MM.1S (cell line): Measurements from ENCODE around the gene JDP2.

Experiments used
- DNase-seq: peaks from one replicate; pipeline ENCODE4 v3.0.0-alpha.2; 2015
- H2AFZ ChIP-seq: fragments of 300-600 bp; sonication (generic); 2 replicates; pipeline ENCODE4 v1.6.0; 2016; ENCODE audit warnings: antibody characterized with exemption, low read length
- H3F3A ChIP-seq: fragments of 300-600 bp; sonication (generic); 2 replicates; pipeline ENCODE4 v1.6.1; 2016; ENCODE audit warnings: mild to moderate bottlenecking, antibody characterized with exemption, low read length, moderate library complexity, mixed read lengths; ENCODE audit not compliant: insufficient read depth
- H3K27ac ChIP-seq: fragments of 300-600 bp; sonication (generic); 2 replicates; pipeline ENCODE4 v1.5.1; 2016; ENCODE audit warnings: mild to moderate bottlenecking, low read length
- H3K27me3 ChIP-seq: fragments of 300-600 bp; sonication (generic); replicated peaks from 2 replicates; pipeline ENCODE4 v1.6.0; 2016; ENCODE audit warnings: low read length; ENCODE audit not compliant: insufficient read depth
- H3K36me3 ChIP-seq: fragments of 300-600 bp; sonication (generic); replicated peaks from 2 replicates; pipeline ENCODE4 v1.6.1; 2016; ENCODE audit warnings: mild to moderate bottlenecking, low read length, mixed read lengths; ENCODE audit not compliant: insufficient read depth
- H3K4me1 ChIP-seq: fragments of 300-600 bp; sonication (generic); 2 replicates; pipeline ENCODE4 v1.6.1; 2016; ENCODE audit warnings: low read length, mixed read lengths
- H3K4me2 ChIP-seq: fragments of 300-600 bp; sonication (generic); 2 replicates; pipeline ENCODE4 v1.6.0; 2016; ENCODE audit warnings: low read depth, low read length
- H3K4me3 ChIP-seq: fragments of 300-600 bp; sonication (generic); 2 replicates; pipeline ENCODE4 v1.5.1; 2016; ENCODE audit warnings: low read length, mixed read lengths
- H3K79me2 ChIP-seq: fragments of 300-600 bp; sonication (generic); 2 replicates; pipeline ENCODE4 v1.6.1; 2016; ENCODE audit warnings: mixed run types, low read length, mixed read lengths
- H3K9ac ChIP-seq: fragments of 300-600 bp; sonication (generic); 2 replicates; pipeline ENCODE4 v1.6.1; 2016; ENCODE audit warnings: low read length, mixed read lengths
- H3K9me2 ChIP-seq: fragments of 300-600 bp; sonication (generic); replicated peaks from 2 replicates; pipeline ENCODE4 v1.6.1; 2016; ENCODE audit warnings: mild to moderate bottlenecking, low read length, mixed read lengths; ENCODE audit not compliant: insufficient read depth
- H3K9me3 ChIP-seq: fragments of 300-600 bp; sonication (generic); replicated peaks from 2 replicates; pipeline ENCODE4 v1.6.1; 2016; ENCODE audit warnings: mild to moderate bottlenecking, low read length, mixed read lengths; ENCODE audit not compliant: insufficient read depth
- H4K20me1 ChIP-seq: fragments of 300-600 bp; sonication (generic); 2 replicates; pipeline ENCODE4 v1.6.1; 2016; ENCODE audit warnings: mild to moderate bottlenecking, low read length, moderate library complexity, mixed read lengths; ENCODE audit not compliant: insufficient read depth
- EZH2 ChIP-seq: fragments of 300-600 bp; sonication (generic); optimal IDR thresholded peaks from 2 replicates; pipeline ENCODE3; 2017; ENCODE audit warnings: low read depth, mild to moderate bottlenecking, antibody characterized with exemption, low read length, mixed read lengths
- EZH2phosphoT487 ChIP-seq: fragments of 300-600 bp; sonication (generic); IDR thresholded peaks from 2 replicates; pipeline ENCODE4 v1.6.1; 2018; ENCODE audit warnings: antibody characterized with exemption, low read length
- TF ChIP-seq, protein P1 (sequence below): fragments of 300-600 bp; sonication (generic); IDR thresholded peaks from 2 replicates; pipeline ENCODE4 v1.5.1; 2016; ENCODE audit warnings: antibody characterized with exemption, low read length, mixed read lengths

Gene JDP2

DNA sequence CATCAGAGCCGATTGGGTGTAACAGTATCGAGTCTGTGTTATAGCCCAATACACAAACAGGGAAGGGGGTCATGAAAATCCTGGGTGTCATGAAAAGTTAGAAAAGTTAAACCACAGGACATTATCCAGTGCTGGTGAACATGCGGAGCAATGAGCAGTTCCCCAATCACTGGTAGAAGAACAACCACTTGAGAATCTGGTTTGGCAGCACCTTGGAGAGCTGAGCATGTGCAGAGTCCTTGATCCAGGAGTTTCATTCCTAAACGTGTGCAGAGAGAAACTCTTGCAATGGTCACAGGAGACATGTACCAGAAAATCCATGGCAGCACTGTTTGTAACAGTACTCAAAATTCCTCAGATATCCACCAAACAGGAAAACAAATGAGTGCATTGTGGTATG, 23.0 kb upstream of the JDP2 start:
- no peak for DNase-seq
- no peaks in the 10 kb centered on the region for H3F3A ChIP-seq

DNA sequence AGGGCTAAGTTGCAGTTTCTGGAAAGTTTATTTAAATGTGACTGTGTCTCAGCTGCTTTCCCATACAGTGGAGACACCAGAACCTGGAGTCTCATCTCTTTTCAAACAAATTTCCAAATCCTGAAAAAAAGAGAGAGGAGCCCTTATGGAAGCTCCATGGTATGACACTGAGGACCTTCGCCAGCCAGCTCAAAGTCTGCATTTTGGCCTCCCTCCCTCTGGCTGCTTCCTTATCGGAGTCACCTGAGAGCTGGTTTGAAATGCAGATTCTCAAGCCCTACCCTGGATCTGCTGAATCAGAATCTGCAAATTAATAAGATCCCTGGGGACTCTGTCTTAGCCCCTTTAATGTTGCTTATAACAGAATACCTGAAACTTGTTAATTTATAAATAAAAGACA, 21.7 kb upstream of the JDP2 start:
- Histone ChIP-seq H3K79me2 (no peaks in the 10 kb centered on the region), H4K20me1 (no peaks in the 10 kb centered on the region), H3K36me3 (no peaks in the 10 kb centered on the region), H3K4me3 (no peak overlapping the region), H3K4me1 (no peaks in the 10 kb centered on the region), H3K9me2 (no peaks in the 10 kb centered on the region), H3K27ac (no peak overlapping the region), H3K9me3 (no peaks in the 10 kb centered on the region), H3K4me2 (no peak overlapping the region), H3F3A (no peaks in the 10 kb centered on the region), H3K9ac (no peak overlapping the region), H2AFZ (no peak overlapping the region), H3K27me3 (no peaks in the 10 kb centered on the region)
- TF ChIP-seq EZH2 (no peak), EZH2phosphoT487 (no peak)
- TF ChIP-seq, protein P1, sequence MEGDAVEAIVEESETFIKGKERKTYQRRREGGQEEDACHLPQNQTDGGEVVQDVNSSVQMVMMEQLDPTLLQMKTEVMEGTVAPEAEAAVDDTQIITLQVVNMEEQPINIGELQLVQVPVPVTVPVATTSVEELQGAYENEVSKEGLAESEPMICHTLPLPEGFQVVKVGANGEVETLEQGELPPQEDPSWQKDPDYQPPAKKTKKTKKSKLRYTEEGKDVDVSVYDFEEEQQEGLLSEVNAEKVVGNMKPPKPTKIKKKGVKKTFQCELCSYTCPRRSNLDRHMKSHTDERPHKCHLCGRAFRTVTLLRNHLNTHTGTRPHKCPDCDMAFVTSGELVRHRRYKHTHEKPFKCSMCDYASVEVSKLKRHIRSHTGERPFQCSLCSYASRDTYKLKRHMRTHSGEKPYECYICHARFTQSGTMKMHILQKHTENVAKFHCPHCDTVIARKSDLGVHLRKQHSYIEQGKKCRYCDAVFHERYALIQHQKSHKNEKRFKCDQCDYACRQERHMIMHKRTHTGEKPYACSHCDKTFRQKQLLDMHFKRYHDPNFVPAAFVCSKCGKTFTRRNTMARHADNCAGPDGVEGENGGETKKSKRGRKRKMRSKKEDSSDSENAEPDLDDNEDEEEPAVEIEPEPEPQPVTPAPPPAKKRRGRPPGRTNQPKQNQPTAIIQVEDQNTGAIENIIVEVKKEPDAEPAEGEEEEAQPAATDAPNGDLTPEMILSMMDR = no peak
- no peak for DNase-seq

More for the DNA sequence above, 23.0 kb upstream of the JDP2 start:
- Histone ChIP-seq H3K36me3 (no peaks in the 10 kb centered on the region), H3K79me2 (no peaks in the 10 kb centered on the region), H3K9ac (no peak overlapping the region), H4K20me1 (no peaks in the 10 kb centered on the region), H3K4me3 (no peak overlapping the region), H2AFZ (no peak overlapping the region), H3K4me2 (no peak overlapping the region), H3K9me3 (no peaks in the 10 kb centered on the region), H3K9me2 (no peaks in the 10 kb centered on the region), H3K27me3 (no peaks in the 10 kb centered on the region), H3K4me1 (no peaks in the 10 kb centered on the region), H3K27ac (no peak overlapping the region)
- TF ChIP-seq EZH2 = no peak
- TF ChIP-seq, protein P1 = no peak
- TF ChIP-seq EZH2phosphoT487 = no peak

DNA sequence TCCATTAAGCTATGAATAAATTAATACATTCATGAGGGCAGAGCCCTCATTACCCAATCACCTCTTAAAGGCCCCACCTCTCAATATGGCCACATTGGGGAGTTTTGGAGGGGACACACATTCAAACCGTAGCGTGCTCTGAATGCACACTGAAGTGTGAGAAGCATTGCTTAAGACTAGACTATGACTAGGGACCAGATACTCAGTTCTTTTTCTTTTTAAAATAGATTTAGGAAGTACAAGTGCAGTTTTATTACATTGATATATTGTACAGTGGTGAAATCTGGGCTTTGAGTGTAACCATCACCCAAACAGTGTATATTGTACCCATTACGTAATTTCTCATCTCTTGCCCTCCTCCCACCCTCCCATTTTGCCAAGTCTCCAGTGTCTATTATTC, 21.0 kb upstream of the JDP2 start:
- Histone ChIP-seq H3K4me3 (no peak overlapping the region), H3F3A (no peaks in the 10 kb centered on the region), H4K20me1 (no peaks in the 10 kb centered on the region), H3K36me3 (no peaks in the 10 kb centered on the region), H3K4me2 (no peak overlapping the region), H3K27ac (no peak overlapping the region), H3K9me2 (no peaks in the 10 kb centered on the region), H3K79me2 (no peaks in the 10 kb centered on the region), H3K27me3 (no peaks in the 10 kb centered on the region), H3K9ac (no peak overlapping the region), H2AFZ (no peak overlapping the region), H3K9me3 (no peaks in the 10 kb centered on the region), H3K4me1 (no peaks in the 10 kb centered on the region)
- DNase-seq = no peak
- no peak for TF ChIP-seq EZH2phosphoT487
- no peak for TF ChIP-seq EZH2
- TF ChIP-seq, protein P1 = no peak
